Fibroblast of peridontal ligament (primary cell): Measurements from ENCODE around the gene RAD18.
A peak's percentile ranks its signal among the peaks of the same experiment; 100 is the strongest.

ENCODE experiments used
- DNase-seq: peaks from one replicate; pipeline ENCODE4 v3.0.0-alpha.2; 2010; ENCODE audit errors: extremely low read depth

Gene RAD18, protein sequence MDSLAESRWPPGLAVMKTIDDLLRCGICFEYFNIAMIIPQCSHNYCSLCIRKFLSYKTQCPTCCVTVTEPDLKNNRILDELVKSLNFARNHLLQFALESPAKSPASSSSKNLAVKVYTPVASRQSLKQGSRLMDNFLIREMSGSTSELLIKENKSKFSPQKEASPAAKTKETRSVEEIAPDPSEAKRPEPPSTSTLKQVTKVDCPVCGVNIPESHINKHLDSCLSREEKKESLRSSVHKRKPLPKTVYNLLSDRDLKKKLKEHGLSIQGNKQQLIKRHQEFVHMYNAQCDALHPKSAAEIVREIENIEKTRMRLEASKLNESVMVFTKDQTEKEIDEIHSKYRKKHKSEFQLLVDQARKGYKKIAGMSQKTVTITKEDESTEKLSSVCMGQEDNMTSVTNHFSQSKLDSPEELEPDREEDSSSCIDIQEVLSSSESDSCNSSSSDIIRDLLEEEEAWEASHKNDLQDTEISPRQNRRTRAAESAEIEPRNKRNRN

DNA sequence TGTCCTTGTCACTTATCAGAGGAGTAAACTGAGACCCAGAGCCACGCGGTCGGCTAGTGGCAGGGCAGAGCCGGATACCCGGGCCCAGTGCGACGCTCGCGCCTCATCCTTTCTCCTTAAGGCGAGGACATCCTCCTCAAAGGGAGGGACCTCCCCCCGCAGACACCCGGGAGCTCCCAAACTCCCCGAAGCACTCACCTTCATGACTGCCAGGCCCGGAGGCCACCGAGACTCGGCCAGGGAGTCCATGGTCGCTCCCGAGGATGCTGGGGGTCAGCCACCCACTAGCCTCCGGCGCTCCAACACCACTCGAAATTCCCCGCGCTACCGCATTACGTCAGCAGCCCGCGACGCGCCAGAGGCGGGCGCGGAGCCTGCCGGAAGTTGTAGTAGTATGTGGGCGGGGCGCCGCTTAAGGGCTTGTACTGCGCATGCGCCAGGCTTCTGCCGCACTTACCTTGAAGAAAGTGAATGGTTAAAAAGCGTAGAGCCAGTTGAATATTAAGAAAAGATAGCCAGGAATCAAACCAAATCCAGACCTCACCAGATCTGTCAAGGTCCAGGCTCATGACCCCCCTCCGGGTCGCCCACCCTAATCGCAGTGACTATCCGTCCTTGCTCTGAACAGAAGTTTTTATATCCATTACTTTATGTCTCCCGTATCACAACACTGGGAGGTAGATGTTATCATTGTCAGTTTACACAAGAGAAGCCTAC is at the start of gene RAD18:
TSS of gene RAD18 (minus strand) at position 336 of the 717 bp plus-strand sequence. CDS start at position 249, 87 bp downstream.
- DNase-seq = peak; percentile 88

DNA sequence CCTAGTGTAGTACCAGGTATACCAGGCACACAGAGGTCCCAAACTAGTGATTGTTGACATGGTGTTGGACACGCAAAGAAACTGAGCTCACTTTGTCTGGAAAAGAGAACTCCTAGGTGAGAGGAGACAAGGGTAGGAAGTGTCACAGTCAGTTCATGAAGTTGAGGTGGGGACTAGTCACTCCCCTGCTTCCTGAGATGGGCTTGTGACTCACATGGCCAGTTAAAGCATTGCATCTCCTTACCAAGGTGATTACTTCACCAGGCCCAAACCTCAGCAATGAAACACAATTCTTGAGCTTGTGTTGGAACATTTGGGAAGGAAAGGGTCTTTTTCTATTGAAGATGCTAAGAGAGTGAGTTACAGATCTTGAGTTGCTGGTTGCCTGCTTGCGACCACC is 49.2 kb upstream of the RAD18 start:
- no peak for DNase-seq

DNA sequence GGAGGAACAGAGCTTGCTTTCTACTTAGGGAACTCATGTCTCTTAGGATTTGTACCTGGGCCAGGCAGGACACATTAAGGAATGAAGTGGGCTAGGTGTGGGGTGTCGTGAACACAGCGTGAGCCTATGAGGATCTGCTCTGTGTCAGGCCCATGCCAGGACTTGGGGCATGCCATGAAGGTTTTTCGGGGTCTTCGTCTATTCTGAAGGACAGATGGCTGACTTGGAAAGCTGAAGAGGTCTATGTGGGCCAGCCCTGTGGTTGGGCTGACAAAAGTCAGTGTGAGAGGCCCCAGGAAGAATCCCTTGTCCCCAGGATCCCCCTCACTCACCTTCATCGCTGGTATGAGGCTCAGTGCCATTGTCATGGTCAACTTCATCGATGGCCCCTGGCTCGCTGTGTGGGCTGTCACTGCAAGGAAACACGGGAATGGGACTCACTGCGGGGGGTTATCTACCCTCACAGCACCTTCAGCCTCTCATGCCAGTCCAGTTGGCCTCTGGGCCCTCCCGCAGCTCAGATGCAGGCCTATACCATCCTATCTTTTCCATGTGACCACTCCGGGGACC is 46.8 kb upstream of the RAD18 start:
- no peak for DNase-seq

DNA sequence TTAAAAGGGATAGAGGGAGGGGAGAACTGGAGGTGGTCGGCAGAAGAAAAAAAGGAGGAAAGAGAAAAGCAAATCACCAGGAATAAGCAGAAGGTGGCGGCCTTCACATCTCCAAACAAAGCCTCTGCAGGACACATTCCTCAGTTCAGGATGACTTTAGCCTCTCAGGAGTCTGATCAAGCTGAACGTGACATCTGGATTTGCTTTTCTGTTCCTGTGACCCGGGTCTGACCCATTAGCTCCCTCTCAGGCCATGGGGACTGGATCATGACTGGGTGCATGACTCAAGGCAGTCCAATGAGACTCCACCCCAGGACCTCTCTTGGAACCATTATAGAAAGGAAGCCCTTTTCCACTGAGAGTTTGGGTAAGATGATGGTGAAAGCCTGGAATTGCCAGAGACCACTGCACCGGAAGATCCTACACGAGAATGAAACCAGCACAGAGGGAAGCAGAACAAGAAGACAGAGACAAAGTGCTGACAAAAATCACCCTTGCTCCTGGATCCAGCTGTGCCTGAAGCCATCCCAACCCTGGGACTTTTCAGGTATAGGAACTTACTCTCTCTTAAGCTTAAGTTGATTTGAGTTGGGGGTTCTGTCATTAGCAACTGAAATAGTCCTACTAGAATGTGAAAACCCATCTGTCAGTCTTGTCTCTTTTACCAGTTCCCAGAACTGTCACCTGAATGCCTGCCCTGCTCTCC is 45.4 kb upstream of the RAD18 start:
- DNase-seq = peak; percentile 57

DNA sequence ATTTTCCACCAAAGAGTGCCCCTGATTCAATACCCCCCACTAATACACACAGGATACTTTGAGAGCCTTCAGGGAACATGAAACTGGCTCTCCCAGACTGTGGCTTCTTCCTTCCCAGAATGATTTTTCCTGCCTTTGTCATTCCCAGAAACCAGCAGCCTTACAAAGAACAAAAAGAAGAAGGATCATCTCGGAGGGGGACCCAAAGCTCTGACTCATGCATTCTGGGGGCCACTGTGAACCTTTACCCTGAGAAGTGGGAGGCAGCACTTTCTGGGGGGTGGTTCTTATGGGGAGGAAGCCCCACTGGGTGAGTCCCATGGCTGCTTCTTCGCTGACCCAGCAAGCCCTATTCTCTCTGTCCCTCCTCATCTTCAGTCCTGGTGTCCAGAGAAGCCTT is 44.7 kb upstream of the RAD18 start:
- DNase-seq = no peak

DNA sequence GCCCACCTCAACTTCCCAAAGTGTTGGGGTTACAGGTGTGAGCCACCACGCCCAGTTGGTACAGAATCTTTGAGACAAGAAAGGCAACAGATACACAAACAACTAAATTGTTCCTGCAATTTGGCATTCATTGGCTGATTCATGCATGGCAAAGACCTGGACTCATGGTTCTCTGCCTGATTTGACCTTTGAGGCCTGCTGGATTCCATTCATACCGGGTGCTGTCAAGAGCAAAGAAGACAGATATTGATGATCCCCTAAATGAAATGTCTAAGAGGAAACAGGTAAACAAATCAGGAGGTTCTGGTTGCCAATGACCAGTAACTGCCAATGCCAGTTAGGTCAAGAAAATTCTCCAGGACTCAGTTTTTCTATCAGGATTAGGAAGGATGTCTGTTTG is 43.9 kb upstream of the RAD18 start:
- no peak for DNase-seq

DNA sequence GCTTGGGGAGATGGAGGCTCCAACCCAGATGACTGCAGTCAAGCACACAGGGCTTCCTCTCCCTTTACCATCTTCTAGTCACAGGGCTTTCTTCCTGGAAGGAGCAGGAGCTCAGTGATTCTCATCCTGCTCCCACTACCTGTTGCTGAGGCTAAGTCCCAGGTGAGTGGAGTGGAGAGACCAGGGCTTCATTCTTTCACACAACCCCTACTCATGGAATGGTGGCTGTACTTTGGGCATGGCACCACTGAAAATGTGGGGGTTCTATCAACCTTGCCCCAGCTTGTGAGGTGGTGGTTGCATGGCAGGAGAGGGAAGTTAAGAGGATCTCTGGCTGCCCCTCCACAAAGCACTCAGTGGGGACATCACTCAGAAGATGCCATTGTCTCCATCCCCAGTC is 36.8 kb upstream of the RAD18 start:
- DNase-seq = no peak

DNA sequence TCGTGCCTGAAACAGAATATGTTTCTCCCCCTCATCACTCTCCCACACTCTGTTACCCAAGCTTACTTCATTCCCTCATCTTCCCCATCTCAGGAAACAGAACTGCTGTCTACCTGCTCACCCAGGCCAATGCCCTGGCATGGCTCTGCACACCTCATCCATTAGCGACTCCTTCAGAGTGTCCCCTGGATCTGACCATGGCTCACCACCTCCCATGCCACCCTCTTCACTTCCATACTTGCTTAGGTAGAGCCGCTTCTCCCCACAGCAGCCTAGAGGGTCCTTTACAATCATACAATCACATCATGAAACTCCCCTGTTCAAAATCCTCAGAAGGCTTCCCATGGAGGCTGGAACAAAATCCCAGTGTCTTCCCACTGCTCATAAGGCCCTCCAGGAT is 33.9 kb upstream of the RAD18 start:
- DNase-seq = no peak

DNA sequence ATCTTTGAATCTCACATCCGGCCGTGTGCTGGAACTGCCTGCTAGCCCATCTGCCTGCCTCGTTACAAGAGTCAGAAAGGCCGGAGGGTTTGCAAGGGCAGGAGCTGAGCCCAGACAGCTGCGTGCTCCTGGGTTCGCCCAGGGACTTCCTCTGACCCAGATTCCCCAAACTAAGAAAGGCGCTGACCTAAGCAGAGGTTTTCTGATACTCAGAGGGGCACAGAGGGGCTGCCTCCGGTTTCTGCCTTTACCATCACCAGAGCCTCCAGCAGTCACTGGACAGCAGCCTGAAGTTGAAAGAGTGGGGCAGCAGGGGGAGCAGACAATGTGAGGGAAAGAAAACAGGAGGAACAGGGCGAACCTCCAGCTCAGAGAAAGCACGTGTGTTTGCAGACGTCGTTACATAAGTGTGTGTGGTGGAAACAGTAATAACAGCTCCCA is 33.4 kb upstream of the RAD18 start:
- peak; percentile 66 for DNase-seq

DNA sequence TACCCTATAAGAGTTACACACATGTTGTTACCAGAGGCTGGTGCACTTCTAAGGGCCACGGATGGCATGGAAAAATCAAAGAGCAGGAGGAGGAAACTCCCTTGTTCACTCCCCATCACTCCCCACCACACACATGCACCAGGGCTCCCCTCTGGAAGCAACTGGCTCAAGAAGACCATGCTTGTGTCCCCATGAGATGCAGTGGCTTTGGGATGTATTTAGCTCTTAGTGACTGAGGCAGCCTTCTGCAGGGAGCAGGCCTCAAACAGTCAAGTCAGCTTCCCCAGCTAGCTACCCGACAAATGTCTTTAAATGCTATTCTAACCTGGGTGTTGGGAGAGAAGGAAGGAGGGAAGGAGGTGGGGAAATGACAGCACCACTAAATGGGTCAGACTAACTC is 32.9 kb upstream of the RAD18 start:
- no peak for DNase-seq

DNA sequence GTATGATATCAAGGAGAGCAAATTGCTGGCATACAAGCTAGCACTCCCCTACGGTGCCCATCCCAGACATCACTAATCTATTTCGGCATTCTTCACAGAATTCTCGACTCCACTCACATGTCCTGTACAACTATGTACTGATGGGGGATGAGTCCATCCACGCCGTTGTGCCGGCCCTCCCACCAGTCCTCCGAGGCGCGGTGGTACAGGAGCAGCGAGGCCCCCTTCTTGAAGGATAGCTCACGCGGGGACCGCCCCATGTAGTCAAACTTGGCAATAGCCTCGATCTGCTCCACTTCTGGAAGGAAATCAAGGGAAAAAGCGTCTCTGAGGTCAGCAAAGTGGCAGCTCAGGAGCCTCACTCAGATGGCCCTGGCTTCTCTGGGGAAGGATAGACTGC is 31.0 kb upstream of the RAD18 start:
- no peak for DNase-seq

DNA sequence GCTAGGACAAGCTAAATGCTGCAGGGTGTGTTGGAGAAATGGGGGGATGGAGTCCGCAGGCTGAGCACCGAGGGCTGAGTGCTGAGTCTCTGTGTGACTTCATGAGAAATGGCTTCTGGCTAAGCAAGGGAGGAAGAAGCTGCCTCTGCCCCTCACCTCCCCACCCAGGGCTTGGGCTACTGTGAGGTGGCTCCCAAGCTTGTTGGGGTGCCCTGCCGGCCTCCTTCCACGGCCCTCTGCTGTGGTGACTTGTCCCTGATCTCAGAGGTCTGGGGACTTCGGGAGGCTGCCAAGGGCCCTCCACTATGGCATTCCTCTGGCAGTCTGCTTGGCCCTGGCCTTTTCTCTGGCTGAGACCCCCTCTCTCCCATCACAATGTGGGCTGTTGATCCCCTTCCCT is 30.1 kb upstream of the RAD18 start:
- DNase-seq = no peak

DNA sequence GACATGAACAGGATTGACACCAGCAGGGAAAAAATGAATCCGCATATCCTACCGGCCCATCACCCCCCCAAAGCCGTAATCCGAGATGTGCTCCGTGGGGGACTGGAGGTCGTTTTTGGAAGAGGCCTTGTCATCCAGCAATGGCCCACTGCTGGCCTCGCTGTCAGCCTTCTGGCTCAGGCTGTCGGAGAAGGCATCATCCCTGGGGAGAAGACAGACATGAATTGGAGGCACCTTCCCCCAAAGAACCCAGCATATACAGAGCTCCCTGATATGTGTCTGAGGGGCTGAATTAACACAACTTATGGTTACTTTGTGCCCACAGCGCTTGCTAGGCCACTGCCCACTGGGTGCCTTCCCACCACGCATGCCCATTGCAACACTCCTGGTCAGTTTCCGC is 29.6 kb upstream of the RAD18 start:
- DNase-seq = no peak

DNA sequence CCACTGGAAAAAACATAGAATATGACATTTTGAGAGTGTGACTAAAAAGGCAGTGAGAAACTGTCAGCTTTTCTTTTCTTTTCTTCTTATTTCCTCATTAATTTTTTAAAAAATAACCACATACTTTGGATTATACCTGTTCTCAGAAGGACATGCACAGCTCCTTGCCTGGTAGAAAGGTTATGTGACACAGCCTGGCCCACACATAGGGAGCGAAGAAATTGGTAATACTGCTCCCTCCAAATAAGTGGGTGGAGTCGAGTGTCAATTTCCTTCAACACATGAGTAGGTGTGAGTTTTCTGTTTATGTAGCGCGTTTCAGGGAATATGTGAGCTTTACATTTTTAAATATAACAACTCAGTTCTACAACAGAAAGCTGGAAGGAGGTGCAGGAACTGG is 28.9 kb upstream of the RAD18 start:
- DNase-seq = no peak

DNA sequence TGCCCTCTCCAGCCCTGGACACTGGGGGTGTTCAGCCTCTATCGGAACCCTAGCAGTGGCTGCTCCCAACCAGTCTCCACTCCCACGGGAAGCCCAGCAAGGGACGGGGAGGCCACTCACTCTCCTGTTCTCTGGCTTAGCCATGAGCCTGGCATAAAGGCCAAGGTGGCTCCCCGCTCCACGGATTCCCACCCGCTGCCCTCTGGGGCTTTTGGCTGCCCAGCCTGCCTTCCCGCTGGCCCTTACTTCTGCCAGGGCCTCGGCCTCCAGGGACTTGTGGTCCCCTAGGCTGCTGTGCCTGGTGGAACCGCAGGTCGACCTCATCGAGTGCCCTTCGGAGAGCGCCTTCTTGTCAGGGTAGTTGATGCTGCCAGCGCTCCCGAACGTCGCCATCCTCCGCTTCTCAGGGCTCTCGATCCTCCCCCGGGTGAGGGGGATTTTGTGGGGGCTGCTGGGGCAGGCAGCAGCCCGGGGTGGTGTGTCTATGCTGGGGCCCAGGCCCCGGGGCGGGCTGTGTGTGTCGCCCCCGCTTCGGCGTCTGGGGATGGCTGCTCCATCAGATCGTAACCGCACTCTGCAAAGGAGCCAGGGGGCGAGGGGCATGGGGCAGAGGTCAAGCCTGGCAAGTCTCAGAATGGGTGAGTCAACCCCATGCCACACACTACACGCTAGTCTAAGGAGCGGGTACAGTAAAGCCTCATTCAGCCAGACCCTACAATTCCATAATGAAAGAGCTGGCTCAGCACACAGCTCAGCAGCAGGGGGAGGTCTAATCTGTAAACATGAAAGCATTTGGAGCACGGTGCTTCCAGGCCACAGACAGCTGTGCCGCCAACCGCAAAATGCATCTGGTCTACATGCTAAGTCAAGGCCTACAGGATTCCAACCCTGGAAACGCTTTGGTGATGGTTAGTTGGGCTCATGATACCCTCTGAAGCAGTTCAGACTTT is 27.3 kb upstream of the RAD18 start:
- peak; percentile 94 for DNase-seq

DNA sequence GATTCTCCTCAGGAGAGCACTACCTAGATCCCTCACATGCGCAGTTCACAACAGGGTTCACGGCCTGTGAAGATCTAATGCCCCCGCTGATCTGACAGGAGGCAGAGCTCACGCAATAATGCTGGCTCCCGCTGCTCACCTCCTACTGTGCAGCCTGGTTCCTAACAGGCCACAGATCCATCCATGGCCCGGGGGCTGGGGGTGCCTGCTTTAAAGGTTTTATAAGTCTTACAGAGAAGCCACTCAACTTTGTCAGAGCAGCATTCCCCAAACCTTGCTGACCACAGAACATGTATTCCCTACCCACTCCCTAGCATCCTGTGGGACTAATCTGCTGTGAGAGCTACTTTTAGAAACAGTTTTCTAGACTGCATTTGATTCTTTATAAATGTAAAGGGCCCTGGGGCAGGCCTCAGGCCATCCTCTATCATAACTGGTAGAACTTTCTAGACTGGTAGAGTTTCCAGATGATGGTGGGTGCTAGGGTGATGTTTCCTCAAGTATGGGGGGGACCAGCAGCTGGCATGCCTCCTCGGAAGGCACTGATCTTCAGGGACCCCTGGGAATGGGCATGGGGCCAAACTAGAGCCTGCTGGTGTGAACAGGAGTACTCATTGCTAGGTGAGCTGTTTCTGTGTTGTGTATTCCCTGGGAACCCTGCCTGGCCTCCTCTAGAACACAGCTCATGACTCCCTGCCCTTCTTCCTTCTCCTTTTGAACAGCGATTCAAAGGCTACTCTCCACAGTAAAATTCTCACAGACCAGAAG is 25.7 kb upstream of the RAD18 start:
- no peak for DNase-seq

DNA sequence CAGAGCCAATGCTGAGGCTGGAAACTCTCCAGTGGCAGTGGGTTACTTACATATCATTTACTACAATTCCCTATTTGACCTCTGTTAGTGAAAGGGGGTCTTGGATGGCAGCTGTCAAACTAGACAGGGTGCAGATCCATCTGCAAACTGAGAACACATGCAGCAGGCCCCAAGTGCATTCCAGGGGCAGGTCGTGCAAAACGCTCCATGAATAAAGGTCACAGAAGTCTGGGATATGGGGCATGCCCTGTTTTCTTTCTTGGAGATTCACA is 25.0 kb upstream of the RAD18 start:
- no peak for DNase-seq

DNA sequence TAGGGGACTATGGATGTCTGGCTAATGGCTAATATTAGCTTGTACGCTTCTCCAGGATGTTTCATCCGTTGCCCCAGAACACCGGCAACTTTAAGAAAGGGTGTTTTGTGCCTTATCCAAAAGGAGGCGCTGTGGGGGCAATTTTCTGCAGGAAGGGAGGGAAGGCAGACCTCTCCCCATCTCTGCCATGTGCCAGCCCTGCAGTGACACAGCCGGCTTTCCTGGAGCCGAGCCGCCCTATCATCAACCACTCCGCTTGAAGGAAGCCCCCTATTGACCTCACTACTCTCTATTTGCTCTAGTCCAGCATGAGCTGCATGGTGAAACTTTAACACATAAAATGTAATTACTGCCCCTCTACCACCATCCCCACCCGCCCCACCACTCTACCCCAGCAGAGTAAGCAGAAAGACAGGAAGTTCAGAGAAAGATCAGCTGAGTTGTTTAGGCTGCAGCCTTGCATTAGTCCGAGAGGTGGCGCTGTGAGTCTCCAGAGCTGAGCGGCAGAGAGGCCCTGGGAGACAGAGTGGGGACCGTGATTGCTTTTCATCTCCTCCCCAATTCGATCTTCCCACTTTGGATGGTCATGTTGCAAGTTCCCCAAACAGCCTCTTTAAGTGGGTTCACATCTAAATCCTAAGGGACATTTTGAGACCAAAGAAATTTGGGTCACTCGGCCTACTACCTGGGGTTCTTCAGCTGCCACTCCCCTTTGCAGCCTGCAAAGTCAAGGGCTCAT is 24.5 kb upstream of the RAD18 start:
- peak; percentile 58 for DNase-seq

DNA sequence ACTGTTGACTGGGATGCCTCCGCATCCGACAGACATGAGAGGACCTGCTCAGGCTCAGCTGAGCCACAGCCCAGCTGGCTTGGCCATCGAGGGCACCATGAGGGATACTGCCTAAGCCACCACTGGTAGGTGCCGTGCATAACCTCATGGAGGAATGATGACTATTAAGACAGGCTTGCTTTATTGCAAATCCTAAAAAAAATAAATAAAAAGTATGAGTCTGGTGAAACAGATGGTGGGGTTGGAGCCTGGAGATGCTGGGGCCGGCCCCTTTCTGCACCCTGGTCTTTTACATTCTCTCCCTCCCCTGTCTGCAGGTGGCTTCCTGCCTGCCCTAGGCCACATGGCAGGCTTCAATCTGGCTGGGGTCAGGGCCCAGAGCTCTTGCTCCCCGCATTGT is 24.0 kb upstream of the RAD18 start:
- no peak for DNase-seq

DNA sequence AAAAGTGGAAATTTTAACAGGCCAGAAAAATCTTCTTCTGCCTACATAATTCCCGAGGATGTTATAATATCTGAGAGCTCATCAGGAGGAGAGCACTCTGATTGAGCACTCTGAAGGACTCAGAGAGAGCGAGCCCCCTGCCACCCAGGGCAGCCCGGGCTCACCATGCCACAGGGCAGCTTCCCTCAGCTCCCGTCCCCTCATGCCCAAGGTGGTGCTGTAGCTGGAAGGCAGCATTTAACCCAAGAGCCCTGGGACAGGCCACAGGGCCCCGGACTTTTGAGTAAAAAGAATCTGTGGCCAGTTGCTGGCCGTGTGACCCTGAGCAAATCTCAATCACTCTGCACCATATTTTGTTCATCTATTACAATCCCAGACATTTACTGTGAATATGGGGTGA is 23.5 kb upstream of the RAD18 start:
- no peak for DNase-seq
